SIG-M5 treated with dmso at 0.1 percent for 504 hours (cell line): ENCODE results near the gene MGST2.

Source experiments
- DNase-seq: peaks from one replicate; lab custom pipeline; 2025; ENCODE audit not compliant: unreplicated experiment; lab: John Stamatoyannopoulos, UW

The MGST2 gene

GRCh38 chr4:139736661-139737060 lies 71.0 kb downstream of the MGST2 start:
- peak; percentile 3 for DNase-seq

GRCh38 chr4:139738846-139739613 lies 73.4 kb downstream of the MGST2 start:
- DNase-seq = no peak

GRCh38 chr4:139740121-139740520 lies 74.5 kb downstream of the MGST2 start:
- DNase-seq = no peak

- DNase-seq = peak; percentile 90
Measured at GRCh38 chr4:139740531-139741041, 75.0 kb downstream of the MGST2 start.

GRCh38 chr4:139743027-139743426 lies 77.4 kb downstream of the MGST2 start:
- DNase-seq = no peak

GRCh38 chr4:139744232-139744631 lies 78.6 kb downstream of the MGST2 start:
- DNase-seq = no peak

GRCh38 chr4:139745111-139745639 lies 79.6 kb downstream of the MGST2 start:
- DNase-seq = no peak

GRCh38 chr4:139746431-139747171 lies 81.0 kb downstream of the MGST2 start:
- no peak for DNase-seq

GRCh38 chr4:139749338-139749737 lies 83.7 kb downstream of the MGST2 start:
- no peak for DNase-seq

GRCh38 chr4:139749835-139750498 lies 84.3 kb downstream of the MGST2 start:
- no peak for DNase-seq

- DNase-seq = no peak
Measured at GRCh38 chr4:139753686-139754085, 88.1 kb downstream of the MGST2 start.
